ENCODE results near the gene TMEM125.

- no peak for TF ChIP-seq CTCF (IDR thresholded peaks at IDR 0.05; ENCODE audit: insufficient read depth, low read length, poor library complexity, severe bottlenecking)
- TF ChIP-seq EZH2phosphoT487 (conservative IDR thresholded peaks at IDR 0.05; ENCODE audit: low read length), result no peak
Observed at GRCh38 chr1:43284065-43284464, 14.3 kb downstream of the TMEM125 start.

All from SU-DHL-6 (cell line).